Esophagus squamous epithelium (tissue), 5 donors: ENCODE results near the gene CPNE9. TPM values are rescaled to one million over a fixed set of nuclear protein-coding genes. Genes with fewer than 3 reads are reported as not detected.

Experiments
- DNase-seq: peaks from one replicate; lab custom pipeline; 2025; lab: John Stamatoyannopoulos, UW
- H3K27ac ChIP-seq, 4 donors: fragments of 200-600 bp; sonication (generic); one replicate each; pipeline ENCODE4 v1.5.1; 2016 to 2019; ENCODE audit warnings: mild to moderate bottlenecking in 1 of 4
- H3K27me3 ChIP-seq, 4 donors: fragments of 200-600 bp; sonication (generic); 1 replicate in 3 of 4; 2 replicates in 1 of 4; pipeline versions ENCODE4 v1.5.1 to v1.6.0; 2017 to 2021; ENCODE audit warnings: antibody characterized with exemption in 1 of 4
- H3K36me3 ChIP-seq, 3 donors: fragments of 200-600 bp; sonication (generic); one replicate each; pipeline ENCODE4 v1.5.1; 2016 to 2019
- H3K4me1 ChIP-seq, 3 donors: fragments of 200-600 bp; sonication (generic); one replicate each; pipeline ENCODE4 v1.5.1; 2017 to 2019
- H3K4me3 ChIP-seq, 4 donors: fragments of 200-600 bp; sonication (generic); 1 replicate in 3 of 4; 2 replicates in 1 of 4; pipeline ENCODE4 v1.5.1; 2016 to 2019; ENCODE audit warnings: mild to moderate bottlenecking in 2 of 4, moderate library complexity in 1 of 4
- H3K9me3 ChIP-seq, 3 donors: fragments of 200-600 bp; sonication (generic); one replicate each; pipeline ENCODE4 v1.5.1; 2016 to 2019
- POLR2A ChIP-seq, 4 donors: fragments of 450-650 bp; IDR thresholded peaks; one replicate each; pipeline ENCODE4 v1.6.1; 2017; ENCODE audit warnings: antibody characterized with exemption in 4 of 4, mild to moderate bottlenecking in 4 of 4, moderate library complexity in 3 of 4
- WGBS, 2 donors: methylation state at CpG; one replicate each; pipeline ENCODE4 v1.1.5; 2018; 5-methylcytosine and 5-hydroxymethylcytosine counted together
- intact Hi-C: fragments of 100-400 bp; cut with DNase I; formaldehyde crosslinking; loops from one replicate; pipeline ENCODE4 v1.15.0; 2022
- total RNA-seq, 4 donors: library from RNA; depleted of rRNA; stranded (reverse); fragments of >200 nt; gene quantifications; one replicate each; pipeline ENCODE4 v1.1.0, GENCODE V29; 2016
- TF ChIP-seq, protein P1 (sequence below), 6 experiments: fragments of 450-650 bp in 4 of 6; fragments of 200-600 bp in 2 of 6; sonication (generic) in 2 of 6; IDR thresholded peaks; one replicate each; pipeline ENCODE4 v1.5.1; 2016 to 2019; ENCODE audit warnings: antibody characterized with exemption in 6 of 6, mild to moderate bottlenecking in 4 of 6, moderate library complexity in 4 of 6
- donor health status: DM: yes; HTN: yes; CAD: no.

CPNE9 gene
- total RNA-seq, 4 donors from 2014 or later: not detected

DNA sequence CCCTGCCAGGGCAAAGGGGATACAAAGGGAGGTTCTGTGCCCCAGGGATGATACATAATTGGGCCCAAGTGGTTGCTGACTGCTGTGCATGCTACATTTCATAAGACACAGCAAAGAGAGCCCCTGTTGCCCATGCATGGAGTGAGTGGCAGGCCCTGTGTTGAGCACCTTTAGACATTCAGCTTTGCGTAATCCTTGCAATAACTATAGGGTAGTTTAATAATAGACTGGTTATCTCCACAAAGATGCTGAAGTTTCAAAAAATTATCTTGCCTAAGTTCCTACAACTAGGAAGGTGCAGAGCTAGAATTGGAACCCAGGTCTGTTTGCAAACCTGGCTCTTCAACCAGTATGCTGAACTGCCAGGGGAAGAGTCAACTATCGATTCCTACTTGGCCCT, 44.4 kb downstream of the CPNE9 start:
- no peaks in the 10 kb centered on the region for H3K9me3 ChIP-seq
- peaks cover 32 to 76% (median 44%) of the 10 kb centered on the region in 3 donors for H3K36me3 ChIP-seq
- H3K27me3 ChIP-seq: no peaks in the 10 kb centered on the region
- DNase-seq: no peak
- TF ChIP-seq, protein P1, sequence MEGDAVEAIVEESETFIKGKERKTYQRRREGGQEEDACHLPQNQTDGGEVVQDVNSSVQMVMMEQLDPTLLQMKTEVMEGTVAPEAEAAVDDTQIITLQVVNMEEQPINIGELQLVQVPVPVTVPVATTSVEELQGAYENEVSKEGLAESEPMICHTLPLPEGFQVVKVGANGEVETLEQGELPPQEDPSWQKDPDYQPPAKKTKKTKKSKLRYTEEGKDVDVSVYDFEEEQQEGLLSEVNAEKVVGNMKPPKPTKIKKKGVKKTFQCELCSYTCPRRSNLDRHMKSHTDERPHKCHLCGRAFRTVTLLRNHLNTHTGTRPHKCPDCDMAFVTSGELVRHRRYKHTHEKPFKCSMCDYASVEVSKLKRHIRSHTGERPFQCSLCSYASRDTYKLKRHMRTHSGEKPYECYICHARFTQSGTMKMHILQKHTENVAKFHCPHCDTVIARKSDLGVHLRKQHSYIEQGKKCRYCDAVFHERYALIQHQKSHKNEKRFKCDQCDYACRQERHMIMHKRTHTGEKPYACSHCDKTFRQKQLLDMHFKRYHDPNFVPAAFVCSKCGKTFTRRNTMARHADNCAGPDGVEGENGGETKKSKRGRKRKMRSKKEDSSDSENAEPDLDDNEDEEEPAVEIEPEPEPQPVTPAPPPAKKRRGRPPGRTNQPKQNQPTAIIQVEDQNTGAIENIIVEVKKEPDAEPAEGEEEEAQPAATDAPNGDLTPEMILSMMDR (IDR thresholded peaks at IDR 0.05): no peak
- TF ChIP-seq POLR2A (IDR thresholded peaks at IDR 0.05): no peak
- peaks cover 12 to 33% (median 22%) of the 10 kb centered on the region in 3 donors for H3K4me1 ChIP-seq
- H3K27ac ChIP-seq: no peak overlapping the region
- intact Hi-C loops: no loop called here
- 85 to 100% methylated on average over 2 of the region's 2 CpGs for WGBS, 2 donors
- H3K4me3 ChIP-seq: no peak overlapping the region

DNA sequence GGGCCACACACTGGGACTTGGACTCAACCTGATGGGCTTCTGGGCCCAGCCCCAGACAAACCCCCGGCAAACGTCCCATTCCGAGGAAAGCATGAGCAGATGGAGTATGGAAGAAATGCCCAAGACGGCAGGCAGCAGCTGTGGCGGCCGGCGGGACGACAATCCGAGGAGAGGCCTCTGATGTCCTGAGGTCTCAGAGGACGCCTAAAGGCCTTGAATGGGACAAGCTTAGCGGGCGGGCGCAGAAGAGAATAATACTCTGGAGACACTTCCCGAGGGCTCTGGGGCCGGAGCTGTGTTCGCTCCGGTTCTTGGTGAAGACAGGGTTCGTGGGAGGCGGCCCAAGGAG, 45.6 kb downstream of the CPNE9 start:
- no peaks in the 10 kb centered on the region for H3K9me3 ChIP-seq
- no peak for DNase-seq
- intact Hi-C loops: no loop called here
- peak overlapping the region; percentile 82 to 98 (median 96) for H3K27ac ChIP-seq
- no peaks in the 10 kb centered on the region for H3K27me3 ChIP-seq
- TF ChIP-seq POLR2A (IDR thresholded peaks at IDR 0.05): no peak
- TF ChIP-seq, protein P1 (IDR thresholded peaks at IDR 0.05): no peak
- 15 to 27% methylated on average over 12 to 14 of the region's 19 CpGs for WGBS, 2 donors
- H3K4me1 ChIP-seq: peaks cover 12 to 36% (median 22%) of the 10 kb centered on the region in 3 donors
- H3K4me3 ChIP-seq: peak overlapping the region; percentile 49 to 87 (median 72)
- peaks cover 20 to 74% (median 32%) of the 10 kb centered on the region in 3 donors for H3K36me3 ChIP-seq

DNA sequence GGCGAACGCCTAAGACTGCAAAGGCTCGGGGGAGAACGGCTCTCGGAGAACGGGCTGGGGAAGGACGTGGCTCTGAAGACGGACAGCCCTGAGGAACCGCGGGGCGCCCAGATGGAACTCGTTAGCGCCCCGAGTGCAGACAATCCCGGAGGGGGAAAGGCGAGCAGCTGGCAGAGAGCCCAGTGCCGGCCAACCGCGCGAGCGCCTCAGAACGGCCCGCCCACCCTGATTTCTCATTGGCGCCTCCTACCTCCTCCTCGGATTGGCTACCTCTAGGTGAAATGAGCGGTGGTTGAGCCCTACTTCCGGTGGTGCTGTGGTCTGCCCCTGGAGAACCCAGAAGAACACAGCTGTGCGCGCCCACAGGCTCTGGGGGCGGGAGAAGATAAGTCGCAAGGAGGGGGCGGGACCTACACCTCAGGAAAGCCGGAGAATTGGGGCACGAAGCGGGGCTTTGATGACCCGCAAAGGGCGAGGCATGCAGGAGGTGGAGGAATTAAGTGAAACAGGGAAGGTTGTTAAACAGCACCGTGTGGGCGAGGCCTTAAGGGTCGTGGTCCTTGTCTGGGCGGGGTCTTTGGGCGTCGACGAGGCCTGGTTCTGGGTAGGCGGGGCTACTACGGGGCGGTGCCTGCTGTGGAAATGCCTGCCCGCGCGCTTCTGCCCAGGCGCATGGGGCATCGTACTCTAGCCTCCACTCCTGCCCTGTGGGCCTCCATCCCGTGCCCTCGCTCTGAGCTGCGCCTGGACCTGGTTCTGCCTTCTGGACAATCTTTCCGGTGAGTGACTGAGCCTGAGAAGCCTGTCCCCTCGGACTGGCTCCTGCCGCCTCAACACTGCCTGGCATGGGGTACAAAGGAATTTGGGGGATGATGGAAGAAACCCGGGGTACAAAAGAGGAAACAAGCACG, 46.3 kb downstream of the CPNE9 start, which contains the start of gene OGG1:
Gene OGG1 (plus strand): TSS at position 308 of the 911 bp plus-strand sequence. CDS start 335 bp downstream, at position 643.
- intact Hi-C loops: no loop called here
- 0% methylated on average over 38 to 42 of the region's 60 CpGs for WGBS, 2 donors
- Histone ChIP-seq H3K9me3 (no peaks in the 10 kb centered on the region), H3K27me3 (no peaks in the 10 kb centered on the region), H3K4me1 (peaks cover 12 to 43% (median 26%) of the 10 kb centered on the region in 3 donors), H3K27ac (peak within 1 kb of the TSS; percentile 82 to 98 (median 96)), H3K36me3 (peaks cover 13 to 74% (median 26%) of the 10 kb centered on the region in 3 donors), H3K4me3 (peak within 1 kb of the TSS; percentile 49 to 87 (median 72))
- DNase-seq: peak; percentile 95
- TF ChIP-seq, protein P1 (IDR thresholded peaks at IDR 0.05): peak in 1 of 6 experiments; percentile 29
- peak in 3 of 4 donors; percentile 3 to 43 (median 12) for TF ChIP-seq POLR2A (IDR thresholded peaks at IDR 0.05)

DNA sequence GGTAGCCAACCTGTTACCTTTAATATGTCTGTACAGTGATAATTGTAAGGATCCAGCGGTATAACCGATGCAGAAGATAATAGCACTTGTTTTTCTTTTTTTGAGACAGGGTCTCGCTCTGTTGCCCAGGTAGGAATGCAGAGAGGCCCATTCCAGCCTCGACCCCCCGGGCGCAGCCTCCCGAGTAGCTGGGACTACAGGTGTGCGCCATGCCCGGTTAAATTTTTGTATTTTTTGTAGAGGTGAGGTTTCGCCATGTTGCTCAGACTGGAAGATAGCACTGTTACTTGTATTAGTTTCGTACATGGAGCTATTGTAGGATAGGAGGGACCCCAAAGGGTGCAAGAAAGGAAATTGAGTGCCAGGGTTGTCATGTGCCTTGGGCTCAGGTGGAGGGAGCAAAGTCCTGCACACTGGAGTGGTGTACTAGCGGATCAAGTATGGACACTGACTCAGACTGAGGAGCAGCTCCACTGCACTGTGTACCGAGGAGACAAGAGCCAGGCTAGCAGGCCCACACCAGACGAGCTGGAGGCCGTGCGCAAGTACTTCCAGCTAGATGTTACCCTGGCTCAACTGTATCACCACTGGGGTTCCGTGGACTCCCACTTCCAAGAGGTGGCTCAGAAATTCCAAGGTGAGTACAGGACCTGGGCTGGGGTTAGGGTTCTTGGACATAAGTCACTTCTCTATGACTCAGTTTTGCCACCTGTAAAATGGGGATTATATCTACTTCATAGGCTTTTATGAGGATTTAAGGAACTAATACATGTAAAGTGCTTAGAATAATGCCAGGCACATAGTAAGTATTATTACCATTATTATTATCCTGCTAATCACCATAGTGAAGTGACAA, 47.2 kb downstream of the CPNE9 start:
- WGBS, 2 donors: 26 to 27% methylated on average over 14 of the region's 17 CpGs
- Histone ChIP-seq H3K9me3 (no peaks in the 10 kb centered on the region), H3K36me3 (peaks cover 5 to 73% (median 18%) of the 10 kb centered on the region in 3 donors), H3K4me1 (peaks cover 12 to 52% (median 29%) of the 10 kb centered on the region in 3 donors), H3K27ac (peak overlapping the region; percentile 82 to 98 (median 96)), H3K4me3 (peak overlapping the region; percentile 49 to 87 (median 72)), H3K27me3 (no peaks in the 10 kb centered on the region)
- no peak for TF ChIP-seq POLR2A (IDR thresholded peaks at IDR 0.05)
- TF ChIP-seq, protein P1 (IDR thresholded peaks at IDR 0.05): no peak
- intact Hi-C loops: no loop called here
- DNase-seq: no peak
